GM12878 (cell line): ENCODE data around the gene GARNL3. TPM values are rescaled to one million over a fixed set of nuclear protein-coding genes. Genes with fewer than 3 reads are reported as not detected.

ENCODE experiments used
- CHD2 ChIP-seq: IDR thresholded peaks from 2 replicates; pipeline ENCODE4 v1.6.1; 2011; ENCODE audit warnings: low read depth, low read length, improper control_type of control experiment, borderline replicate concordance
- CUX1 ChIP-seq: IDR thresholded peaks from 2 replicates; pipeline ENCODE4 v1.6.1; 2012; ENCODE audit warnings: improper control_type of control experiment, low read depth, low read length; ENCODE audit not compliant: insufficient replicate concordance
- DPF2 ChIP-seq: fragments of 450-650 bp; IDR thresholded peaks from 2 replicates; pipeline ENCODE4 v1.6.1; 2017; ENCODE audit warnings: mild to moderate bottlenecking
- EGR1 ChIP-seq, 2 experiments: IDR thresholded peaks; 1 replicate in 1 of 2; 2 replicates in 1 of 2; pipeline ENCODE4 v1.6.1; 2011 to 2012; ENCODE audit warnings: low read depth in 2 of 2, low read length in 2 of 2, borderline replicate concordance in 1 of 2, mild to moderate bottlenecking in 1 of 2, moderate library complexity in 1 of 2
- FOS ChIP-seq: IDR thresholded peaks from 3 replicates; pipeline ENCODE4 v1.6.1; 2011; ENCODE audit warnings: borderline replicate concordance; ENCODE audit not compliant: insufficient read length; ENCODE audit errors: extremely low read depth
- FOXK2 ChIP-seq: fragments of 450-650 bp; IDR thresholded peaks from 2 replicates; pipeline ENCODE4 v1.6.1; 2017; ENCODE audit warnings: mild to moderate bottlenecking, moderate library complexity
- JUND ChIP-seq: IDR thresholded peaks from 2 replicates; pipeline ENCODE4 v1.6.1; 2012; ENCODE audit warnings: low read depth, mild to moderate bottlenecking, low read length, improper control_type of control experiment, moderate library complexity
- KLF5 ChIP-seq: fragments of 450-650 bp; IDR thresholded peaks from 2 replicates; pipeline ENCODE4 v1.6.1; 2014; ENCODE audit warnings: mild to moderate bottlenecking; ENCODE audit not compliant: partially characterized antibody
- MYB ChIP-seq: fragments of 150-350 bp; IDR thresholded peaks from 2 replicates; pipeline ENCODE4 v1.6.1; 2014; ENCODE audit warnings: mild to moderate bottlenecking, low read depth, low read length, borderline replicate concordance
- NR2F1 ChIP-seq: fragments of 450-650 bp; conservative IDR thresholded peaks from 2 replicates; pipeline ENCODE4 v1.6.1; 2017; ENCODE audit warnings: mild to moderate bottlenecking
- PBX3 ChIP-seq: IDR thresholded peaks from 2 replicates; pipeline ENCODE4 v1.6.1; 2011; ENCODE audit warnings: mild to moderate bottlenecking, low read depth, low read length, moderate library complexity; ENCODE audit not compliant: insufficient replicate concordance
- RAD21 ChIP-seq: IDR thresholded peaks from 2 replicates; pipeline ENCODE4 v1.6.1; 2011; ENCODE audit warnings: mild to moderate bottlenecking, low read depth, low read length, moderate library complexity; ENCODE audit not compliant: insufficient read depth
- RB1 ChIP-seq: fragments of 450-650 bp; formaldehyde crosslinking; IDR thresholded peaks from 2 replicates; pipeline ENCODE4 v1.6.1; 2017; ENCODE audit warnings: mild to moderate bottlenecking, borderline replicate concordance
- SP1 ChIP-seq: IDR thresholded peaks from one replicate; pipeline ENCODE4 v1.6.1; 2011; ENCODE audit warnings: low read depth, low read length
- TCF3 ChIP-seq: IDR thresholded peaks from 2 replicates; pipeline ENCODE4 v1.6.1; 2012; ENCODE audit warnings: low read depth, mild to moderate bottlenecking, low read length, borderline replicate concordance; ENCODE audit not compliant: insufficient read depth
- YY1 ChIP-seq: IDR thresholded peaks from 2 replicates; pipeline ENCODE4 v1.6.1; 2011; ENCODE audit warnings: low read depth, mild to moderate bottlenecking, low read length
- ZNF592 ChIP-seq: fragments of 450-650 bp; IDR thresholded peaks from 2 replicates; pipeline ENCODE4 v1.6.1; 2017; ENCODE audit warnings: mild to moderate bottlenecking, moderate library complexity
- polyA plus RNA-seq, 11 experiments: library from polyadenylated mRNA; depleted of rRNA in 4 of 11; unstranded in 6 of 11; stranded (reverse) in 5 of 11; fragments of >200 nt; fragmentation: Nextera tagmentation in 4 of 11; fragmentation: Illumina TruSeq in 1 of 11; extraction: Ambion mirVana in 4 of 11; extraction: Trizol in 1 of 11; gene quantifications; 1 replicate in 1 of 11; 2 replicates in 10 of 11; pipeline versions ENCODE4 v1.2.1 to v1.2.3, GENCODE V29; 2011 to 2016; ENCODE audit warnings: inconsistent platforms in 2 of 11, missing spikeins in 2 of 11, low read depth in 1 of 11
- total RNA-seq, 4 experiments: library from RNA; depleted of rRNA in 3 of 4; stranded (reverse); fragments of >200 nt in 3 of 4; fragmentation: Illumina TruSeq in 1 of 4; extraction: Trizol in 1 of 4; gene quantifications; 2 replicates each; pipeline versions ENCODE4 v1.2.1 to v1.2.3, GENCODE V29; 2013 to 2021

The GARNL3 gene
- total and polyA plus RNA-seq, 10 of the 15 experiments (the other 5 are each of a cell fraction or from before 2014, with no cell fraction given): 0.89 to 13.2 (median 6.3) TPM

GRCh38 chr9:127244609-127245601 lies 19.7 kb upstream of the GARNL3 start (continued):
- TF ChIP-seq PBX3: peak; percentile 94
- TF ChIP-seq SP1: peak; percentile 94
- TF ChIP-seq CHD2: peak; percentile 88
- TF ChIP-seq RAD21: no peak
- TF ChIP-seq JUND: peak; percentile 65; the same call in 1 of the 2 replicates
- peak; percentile 92 for TF ChIP-seq DPF2
- 0 out of 2 replicates have a peak, but pooled peaks have one; percentile 23 for TF ChIP-seq YY1
- no peak for TF ChIP-seq CUX1
- no peak for TF ChIP-seq EGR1 (IDR thresholded peaks at IDR 0.05; ENCODE audit: borderline replicate concordance in 1 of 2, low read depth in 2 of 2, low read length in 2 of 2)
- TF ChIP-seq KLF5: peak; percentile 71
- TF ChIP-seq NR2F1: no peak
- peak; percentile 78 for TF ChIP-seq FOXK2
- TF ChIP-seq MYB: no peak
- TF ChIP-seq FOS: peak; percentile 46
- no peak for TF ChIP-seq RB1
- no peak for TF ChIP-seq TCF3
- no peak for TF ChIP-seq ZNF592
